ENCODE data around the gene GTF3C5. TPM values are rescaled to one million over a fixed set of nuclear protein-coding genes. Genes with fewer than 3 reads are reported as not detected.

Gene GTF3C5
- total RNA-seq, 1 donor from 2014 or later: 65.1 TPM

DNA sequence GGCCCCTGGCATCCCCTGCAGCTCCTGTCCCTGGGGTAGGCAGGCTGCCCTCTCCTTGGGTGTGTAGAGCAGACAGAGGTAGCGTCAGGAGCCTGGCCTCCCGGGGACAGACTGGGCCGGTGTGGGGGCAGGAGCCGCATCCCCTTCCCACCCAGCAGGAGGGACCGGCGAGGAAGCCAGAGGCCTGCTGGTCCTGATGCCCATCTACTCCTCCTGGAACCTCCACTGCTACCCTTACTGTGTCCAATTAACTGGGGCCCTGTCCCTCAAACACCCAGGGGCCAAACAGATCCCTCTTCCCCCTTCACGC is 74.6 kb downstream of the GTF3C5 start:
- H3K27ac Mint-ChIP-seq (ENCODE audit: unreplicated experiment): no peak overlapping the region
- DNase-seq (ENCODE audit: extremely low spot score, unreplicated experiment): no peak
- H3K27me3 Mint-ChIP-seq (ENCODE audit: unreplicated experiment): no peaks in the 10 kb centered on the region
- peaks cover 2% of the 10 kb centered on the region for H3K4me1 Mint-ChIP-seq (ENCODE audit: unreplicated experiment)
- no peaks in the 10 kb centered on the region for H3K9me3 Mint-ChIP-seq (ENCODE audit: unreplicated experiment)
- TF ChIP-seq, protein P1, sequence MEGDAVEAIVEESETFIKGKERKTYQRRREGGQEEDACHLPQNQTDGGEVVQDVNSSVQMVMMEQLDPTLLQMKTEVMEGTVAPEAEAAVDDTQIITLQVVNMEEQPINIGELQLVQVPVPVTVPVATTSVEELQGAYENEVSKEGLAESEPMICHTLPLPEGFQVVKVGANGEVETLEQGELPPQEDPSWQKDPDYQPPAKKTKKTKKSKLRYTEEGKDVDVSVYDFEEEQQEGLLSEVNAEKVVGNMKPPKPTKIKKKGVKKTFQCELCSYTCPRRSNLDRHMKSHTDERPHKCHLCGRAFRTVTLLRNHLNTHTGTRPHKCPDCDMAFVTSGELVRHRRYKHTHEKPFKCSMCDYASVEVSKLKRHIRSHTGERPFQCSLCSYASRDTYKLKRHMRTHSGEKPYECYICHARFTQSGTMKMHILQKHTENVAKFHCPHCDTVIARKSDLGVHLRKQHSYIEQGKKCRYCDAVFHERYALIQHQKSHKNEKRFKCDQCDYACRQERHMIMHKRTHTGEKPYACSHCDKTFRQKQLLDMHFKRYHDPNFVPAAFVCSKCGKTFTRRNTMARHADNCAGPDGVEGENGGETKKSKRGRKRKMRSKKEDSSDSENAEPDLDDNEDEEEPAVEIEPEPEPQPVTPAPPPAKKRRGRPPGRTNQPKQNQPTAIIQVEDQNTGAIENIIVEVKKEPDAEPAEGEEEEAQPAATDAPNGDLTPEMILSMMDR (IDR thresholded peaks at IDR 0.05): no peak
- no peak overlapping the region for H3K4me3 Mint-ChIP-seq (ENCODE audit: unreplicated experiment)
- H3K36me3 Mint-ChIP-seq (ENCODE audit: unreplicated experiment): peaks cover 40% of the 10 kb centered on the region

DNA sequence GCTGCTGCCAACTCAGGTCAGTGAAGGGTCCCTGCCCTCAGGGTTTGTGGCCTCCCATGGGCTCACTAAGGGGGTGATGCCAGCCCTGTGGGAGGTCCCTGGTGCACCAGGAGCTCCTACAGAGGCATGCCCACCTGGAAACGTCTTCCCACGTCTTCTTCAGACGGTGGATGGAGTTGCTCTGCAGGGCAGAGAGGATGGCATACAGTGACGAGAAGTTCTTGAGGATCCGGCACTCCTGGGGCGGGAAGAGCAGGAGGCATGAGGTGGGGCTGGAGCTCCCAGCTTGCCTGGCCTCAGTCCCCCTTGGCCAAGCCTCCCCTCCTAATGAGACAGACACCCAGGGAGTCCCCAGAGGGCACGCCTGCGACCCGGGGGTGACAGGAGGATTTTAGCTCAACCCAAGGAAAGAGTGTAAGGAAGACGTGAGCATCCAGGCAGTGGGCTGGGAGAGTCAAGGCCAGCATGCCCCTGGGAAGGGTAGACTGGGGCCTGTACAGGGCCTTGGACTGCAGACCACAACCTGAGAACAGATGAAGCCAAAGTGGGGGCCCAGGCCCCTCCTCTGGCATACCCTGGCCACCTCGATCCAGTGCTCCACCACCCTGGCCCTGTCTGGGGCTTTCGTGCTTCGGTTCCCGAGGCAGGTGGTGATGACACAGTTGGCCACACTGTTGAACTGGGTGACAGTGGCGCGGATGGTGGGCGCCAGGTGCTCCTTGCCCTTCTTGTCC is 75.9 kb downstream of the GTF3C5 start:
- TF ChIP-seq, protein P1 (IDR thresholded peaks at IDR 0.05): no peak
- Mint-ChIP-seq H3K36me3 (ENCODE audit: unreplicated experiment) (peaks cover 32% of the 10 kb centered on the region), H3K27me3 (ENCODE audit: unreplicated experiment) (no peaks in the 10 kb centered on the region), H3K4me1 (ENCODE audit: unreplicated experiment) (peaks cover 2% of the 10 kb centered on the region), H3K9me3 (ENCODE audit: unreplicated experiment) (no peaks in the 10 kb centered on the region), H3K4me3 (ENCODE audit: unreplicated experiment) (no peak overlapping the region), H3K27ac (ENCODE audit: unreplicated experiment) (no peak overlapping the region)
- DNase-seq (ENCODE audit: extremely low spot score, unreplicated experiment): no peak

DNA sequence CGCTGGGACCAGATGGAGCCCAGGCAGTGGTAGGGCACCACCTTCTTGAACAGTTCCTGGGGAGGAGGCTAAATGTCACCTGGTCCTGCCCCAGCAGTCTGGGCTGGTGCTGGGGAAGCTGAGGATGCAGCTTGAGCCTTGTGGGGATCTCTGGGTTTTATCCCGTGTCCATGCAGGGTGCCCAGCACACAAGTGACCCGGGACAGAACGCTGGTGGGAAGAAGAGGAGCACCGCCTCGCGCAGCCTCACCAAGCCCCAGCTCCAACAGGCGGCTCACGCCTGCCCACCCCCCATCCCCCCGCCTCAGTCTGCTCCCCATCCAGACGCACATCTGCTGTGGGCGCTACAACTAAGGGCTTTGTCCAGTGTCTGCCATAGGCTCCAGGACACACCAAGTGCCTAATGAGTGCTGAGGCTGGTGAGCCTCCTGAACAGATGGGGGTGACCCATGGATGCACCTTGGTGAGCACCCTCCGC is 76.5 kb downstream of the GTF3C5 start:
- no peaks in the 10 kb centered on the region for H3K27me3 Mint-ChIP-seq (ENCODE audit: unreplicated experiment)
- H3K27ac Mint-ChIP-seq (ENCODE audit: unreplicated experiment): no peak overlapping the region
- H3K36me3 Mint-ChIP-seq (ENCODE audit: unreplicated experiment): peaks cover 29% of the 10 kb centered on the region
- TF ChIP-seq, protein P1 (IDR thresholded peaks at IDR 0.05): no peak
- no peak for DNase-seq (ENCODE audit: extremely low spot score, unreplicated experiment)
- peaks cover 3% of the 10 kb centered on the region for H3K4me1 Mint-ChIP-seq (ENCODE audit: unreplicated experiment)
- H3K9me3 Mint-ChIP-seq (ENCODE audit: unreplicated experiment): no peaks in the 10 kb centered on the region
- no peak overlapping the region for H3K4me3 Mint-ChIP-seq (ENCODE audit: unreplicated experiment)

Small RNA genes within 50 kb of the gene (microRNA-seq; reads per million reads assigned to microRNA genes)
- gene MIR6877 (ENCODE audit: unreplicated experiment): 3.3 reads per million

Other genes with a start within 250 kb of the GTF3C5 start
- 0.91 and 2.1 TPM in 2 replicates for gene AK8, start 152.7 kb upstream of the GTF3C5 start, total RNA-seq
- 6.7 and 7.5 TPM in 2 replicates for gene SPACA9, start 152.1 kb upstream of the GTF3C5 start, total RNA-seq
- gene TSC1, start 86.4 kb upstream of the GTF3C5 start, total RNA-seq: 50.8 and 59.1 TPM in 2 replicates
- gene GFI1B, start 52.3 kb upstream of the GTF3C5 start, total RNA-seq: not detected in 2 replicates
- 1.3 and 1.9 TPM in 2 replicates for gene CEL, start 31.0 kb downstream of the GTF3C5 start, total RNA-seq
- gene RALGDS, start 90.2 kb downstream of the GTF3C5 start, total RNA-seq: 35.1 and 38.4 TPM in 2 replicates
- gene GBGT1, start 132.9 kb downstream of the GTF3C5 start, total RNA-seq: 3.1 and 4.1 TPM in 2 replicates
- gene OBP2B, start 178.3 kb downstream of the GTF3C5 start, total RNA-seq: not detected in 2 replicates
- gene ABO, start 244.2 kb downstream of the GTF3C5 start, total RNA-seq: not detected in 2 replicates

Measured in osteocyte (in vitro differentiated cells).